GM04504 (cell line): ENCODE data around the gene OPCML.

Experiments used
- DNase-seq: peaks from one replicate; pipeline ENCODE4 v3.0.0-alpha.2; 2012; ENCODE audit warnings: low read depth

Gene OPCML

DNA sequence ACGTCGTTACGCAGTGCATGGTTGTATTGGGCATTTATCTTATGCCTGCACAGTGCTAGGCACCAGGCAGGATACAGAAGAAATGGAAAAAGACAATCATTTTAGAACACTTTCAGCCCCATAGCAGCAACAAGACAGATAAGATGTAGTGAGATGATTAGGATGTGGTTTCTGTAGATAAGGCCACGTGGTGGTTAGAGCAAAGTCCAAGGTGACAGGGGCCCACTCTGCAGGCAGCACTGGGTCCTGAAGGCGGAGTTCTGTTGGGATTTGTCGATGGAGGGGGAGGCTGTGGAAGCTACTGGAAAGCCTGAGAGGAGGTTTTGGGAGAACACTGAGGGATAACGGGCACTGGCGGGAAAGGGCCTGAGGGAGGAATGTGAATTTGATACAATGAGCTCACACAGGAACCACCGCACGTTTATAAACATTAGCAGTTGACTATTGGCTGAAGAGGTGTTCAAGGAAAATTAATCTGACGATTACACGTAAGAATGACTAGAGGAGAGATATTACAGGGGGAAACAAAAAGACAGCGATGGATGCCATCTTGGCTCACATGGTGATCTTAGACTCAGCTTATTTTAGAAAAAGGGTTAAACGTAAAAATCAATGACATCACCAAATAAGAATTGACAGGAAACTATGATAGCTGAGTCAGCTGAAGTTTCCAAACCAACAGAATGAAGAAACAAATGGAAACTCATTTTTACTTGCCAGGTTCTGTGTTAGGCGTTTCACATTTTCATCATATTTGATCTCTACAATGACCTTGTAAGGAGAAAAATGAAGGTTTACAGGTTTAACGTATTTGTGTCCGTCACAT lies 551.0 kb downstream of the OPCML start:
- no peak for DNase-seq

DNA sequence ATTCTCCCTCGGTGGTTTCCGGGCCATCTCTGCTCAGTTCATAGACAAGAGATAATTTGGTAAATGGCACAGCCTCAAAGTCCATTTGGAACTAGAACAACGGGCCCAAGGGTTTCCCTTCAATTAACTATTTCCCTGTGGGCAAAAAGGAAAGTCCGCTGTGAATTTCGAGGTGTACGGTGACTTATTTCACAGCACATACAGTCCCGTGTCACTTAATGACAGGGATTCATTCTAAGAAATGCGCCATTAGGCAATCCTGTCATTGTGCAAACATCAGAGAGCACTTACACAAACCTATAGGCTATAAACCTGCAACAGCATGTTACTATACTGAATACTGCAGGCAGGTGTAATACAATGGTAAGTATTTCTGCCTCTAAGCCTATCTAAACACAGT lies 551.6 kb downstream of the OPCML start:
- DNase-seq, result no peak

GRCh38 chr11:132977746-132978145 lies 554.6 kb downstream of the OPCML start:
- no peak for DNase-seq

- no peak for DNase-seq
Observed at GRCh38 chr11:132977241-132977640, 555.1 kb downstream of the OPCML start.

- DNase-seq, result no peak
Observed at GRCh38 chr11:132976115-132976514, 556.2 kb downstream of the OPCML start.

GRCh38 chr11:132973686-132974085 lies 558.6 kb downstream of the OPCML start:
- no peak for DNase-seq

DNA sequence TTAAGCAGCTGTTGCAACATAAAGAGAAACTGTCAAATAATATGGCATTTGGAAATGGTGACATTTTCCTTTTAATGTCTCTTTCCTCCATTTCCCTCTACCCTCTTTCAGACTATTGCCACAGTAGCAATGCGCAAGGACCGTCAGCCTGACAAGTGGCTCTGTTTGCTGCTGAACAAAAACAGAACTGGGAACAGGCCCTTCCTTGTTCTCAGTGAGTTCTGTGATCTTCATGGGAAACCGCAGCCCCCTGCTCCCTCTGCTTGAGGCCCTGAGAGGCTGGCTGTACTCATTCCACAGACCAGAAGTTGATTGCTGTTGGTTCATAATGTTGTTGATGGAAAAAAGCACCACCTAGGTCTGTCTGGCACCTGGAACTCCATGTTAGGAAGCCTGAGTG lies 559.7 kb downstream of the OPCML start:
- DNase-seq, result no peak

DNA sequence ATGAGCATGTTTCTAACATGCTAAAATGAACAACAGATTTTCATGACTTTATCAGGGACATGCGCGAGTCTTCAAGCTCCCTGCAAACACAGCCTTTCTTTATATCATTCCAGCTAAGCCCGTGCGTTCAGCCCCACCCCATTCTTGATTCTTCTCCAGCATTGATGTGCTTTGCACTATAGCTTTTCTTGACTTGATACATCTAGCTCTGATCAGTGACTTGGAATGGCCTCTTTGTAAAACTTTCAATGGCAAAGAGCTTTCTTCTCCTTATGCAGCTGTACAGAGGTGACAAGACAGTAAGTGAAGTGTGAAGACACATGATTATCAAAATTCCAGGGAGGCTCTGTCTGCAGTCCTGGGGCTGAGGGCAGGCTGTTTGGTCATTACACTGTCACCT lies 561.0 kb downstream of the OPCML start:
- no peak for DNase-seq

DNA sequence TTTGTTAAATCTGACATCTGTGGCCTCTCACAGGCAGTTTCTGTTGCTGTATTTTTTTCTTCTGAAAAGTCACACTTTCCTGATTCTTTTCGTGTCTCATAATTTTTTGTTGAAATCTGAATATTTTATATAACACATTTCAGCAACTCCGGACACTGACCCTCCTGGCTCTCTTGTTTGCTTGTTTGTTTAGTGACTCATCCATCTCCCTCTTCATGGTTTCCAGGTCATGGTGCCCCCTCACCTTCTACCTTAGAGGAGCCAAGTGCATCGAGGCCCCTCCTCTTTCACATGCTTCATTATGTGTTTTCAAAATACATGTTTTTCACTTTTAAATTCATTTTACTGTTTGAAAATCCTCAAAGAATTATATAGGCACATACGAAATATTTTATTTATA lies 562.4 kb downstream of the OPCML start:
- DNase-seq, result no peak

DNA sequence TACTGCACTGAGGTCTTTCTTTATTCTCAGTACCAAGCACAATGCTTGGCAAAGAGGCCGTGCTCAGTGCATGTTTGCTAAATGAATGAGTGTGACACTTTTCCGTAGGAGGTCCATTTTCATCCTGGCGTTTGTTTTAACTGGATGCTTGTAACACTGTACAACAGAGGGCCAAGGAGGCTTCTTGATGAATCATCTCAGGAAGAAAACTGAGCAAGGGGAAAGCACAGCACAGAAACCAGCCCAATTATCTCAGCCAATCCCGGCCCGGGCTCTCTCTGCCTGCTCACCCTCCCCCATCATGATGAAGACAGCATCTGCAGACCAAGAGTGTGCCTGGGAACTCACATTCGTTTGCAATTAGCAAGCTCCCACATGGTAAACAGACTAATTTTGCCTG lies 570.3 kb downstream of the OPCML start:
- peak; percentile 94 for DNase-seq

DNA sequence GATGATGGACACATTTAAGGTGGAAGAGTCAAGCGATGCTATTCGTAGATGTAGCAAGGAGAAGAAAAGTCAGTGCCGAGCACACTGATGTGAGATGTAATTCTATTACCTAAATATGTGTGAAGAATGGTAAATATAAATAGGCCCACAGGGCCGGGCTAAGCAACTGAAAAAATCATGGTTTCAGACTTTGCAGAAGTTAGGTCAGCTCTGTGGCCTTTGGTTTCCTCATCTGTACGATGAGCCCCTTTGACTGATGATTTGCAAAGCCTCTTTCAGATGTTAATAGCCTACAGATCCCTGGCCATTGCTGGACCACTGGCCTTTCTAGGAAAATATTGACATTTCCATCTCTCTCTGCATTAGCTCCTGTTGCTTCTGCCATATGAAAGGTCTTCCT lies 570.8 kb downstream of the OPCML start:
- DNase-seq, result no peak

GRCh38 chr11:132960273-132961078 lies 571.8 kb downstream of the OPCML start:
- no peak for DNase-seq

- no peak for DNase-seq
Observed at GRCh38 chr11:132959693-132960092, 572.6 kb downstream of the OPCML start.

- no peak for DNase-seq
Observed at GRCh38 chr11:132957881-132958280, 574.4 kb downstream of the OPCML start.

DNA sequence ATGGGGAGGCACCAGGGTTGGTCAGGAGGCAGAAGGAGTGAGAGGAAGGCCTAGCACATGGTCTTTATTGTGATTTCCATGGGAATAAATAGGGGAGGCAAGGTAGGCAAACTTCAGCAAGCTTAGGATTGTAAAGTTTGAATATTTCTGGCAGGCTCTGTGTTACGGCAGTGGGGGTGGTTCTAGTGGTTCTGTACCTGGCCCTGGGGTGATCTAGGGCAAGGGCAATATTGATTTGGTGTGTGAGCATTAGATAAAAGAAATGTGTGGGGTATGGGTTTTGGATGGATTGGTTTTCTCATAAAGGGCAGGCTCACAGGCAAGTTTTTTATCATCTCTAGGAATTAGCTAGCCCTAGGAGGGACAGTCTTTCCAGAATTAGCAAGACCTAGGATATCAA lies 584.0 kb downstream of the OPCML start:
- no peak for DNase-seq

GRCh38 chr11:132944569-132944944 lies 587.7 kb downstream of the OPCML start:
- no peak for DNase-seq

DNA sequence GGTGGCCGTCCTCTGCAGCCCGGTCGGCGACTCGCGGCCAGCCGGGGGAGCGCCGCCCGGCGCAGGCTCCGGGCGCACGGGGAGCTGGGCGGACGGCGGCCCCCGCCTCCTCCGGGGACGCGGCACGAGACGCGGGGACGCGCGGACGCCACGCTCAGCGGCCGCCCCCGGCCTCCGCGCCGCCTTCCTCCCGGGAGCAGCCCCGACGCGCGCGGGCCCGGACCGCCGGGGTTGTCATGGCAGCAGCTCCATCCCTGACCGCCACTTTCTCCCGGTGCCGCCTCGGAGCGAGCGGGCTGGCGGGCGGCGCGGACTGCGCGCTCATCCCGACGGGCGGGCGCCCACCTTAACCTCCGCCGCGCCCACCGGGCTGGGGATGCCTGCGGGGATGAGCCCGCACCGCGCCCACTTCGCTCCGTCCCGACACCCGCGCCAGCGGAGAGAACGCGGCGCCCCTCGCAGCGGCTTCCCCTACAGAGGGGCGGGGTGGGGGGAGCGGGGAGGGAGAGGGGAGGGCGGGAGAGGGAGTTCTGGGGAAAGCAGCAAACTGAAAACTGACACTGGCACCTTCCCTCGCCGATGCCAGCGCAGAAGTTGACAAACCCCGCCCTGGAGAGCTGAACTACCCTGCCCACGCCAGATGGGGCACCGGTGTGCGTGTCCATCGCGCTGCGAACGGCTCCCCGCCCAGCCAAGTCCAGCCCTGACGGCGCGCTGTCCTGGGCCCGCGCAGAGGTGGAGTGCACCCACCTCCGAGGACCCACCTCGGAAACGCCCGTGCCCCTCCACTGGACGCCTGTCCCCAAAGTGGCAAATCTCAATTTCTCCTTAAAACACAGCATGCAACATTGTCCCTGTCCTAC lies 588.4 kb downstream of the OPCML start:
- DNase-seq, result no peak

- no peak for DNase-seq
Observed at GRCh38 chr11:132943357-132943705, 589.0 kb downstream of the OPCML start.

DNA sequence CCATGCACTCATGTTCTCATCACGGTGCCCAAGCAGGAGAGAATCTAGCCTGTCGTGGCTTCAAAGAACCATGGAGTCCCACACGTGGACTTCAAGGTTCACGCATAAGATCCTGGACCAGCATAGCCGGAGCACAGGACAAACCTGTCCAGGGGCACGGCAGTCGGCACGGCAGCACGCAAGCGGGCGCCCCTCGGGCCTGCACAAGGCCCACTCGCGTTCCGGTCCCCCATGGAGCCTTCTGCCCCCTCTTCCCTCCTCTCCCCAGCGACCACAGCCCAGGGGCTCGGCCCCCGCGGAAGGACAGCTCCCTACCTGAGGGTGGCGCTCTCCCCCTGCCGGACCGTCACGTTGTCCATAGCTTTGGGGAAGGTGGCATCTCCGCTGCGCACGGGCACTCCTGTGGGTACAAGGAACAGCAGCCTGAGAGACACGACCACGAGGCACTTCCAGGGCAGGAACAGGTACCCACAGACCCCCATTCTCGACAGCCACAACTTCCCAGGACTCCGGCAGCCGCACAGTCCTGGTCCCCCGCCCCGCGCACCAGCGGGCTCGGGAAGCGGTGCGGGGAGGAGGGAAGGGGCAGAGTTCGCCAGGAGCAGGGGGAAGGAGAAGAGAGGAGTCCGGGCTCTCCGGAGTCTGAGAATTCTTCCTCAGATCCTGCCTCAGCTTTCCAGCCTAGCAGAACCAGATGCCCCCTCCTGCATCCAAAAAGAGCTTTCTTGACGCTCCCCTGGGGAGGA lies 589.5 kb downstream of the OPCML start:
- DNase-seq, result no peak

DNA sequence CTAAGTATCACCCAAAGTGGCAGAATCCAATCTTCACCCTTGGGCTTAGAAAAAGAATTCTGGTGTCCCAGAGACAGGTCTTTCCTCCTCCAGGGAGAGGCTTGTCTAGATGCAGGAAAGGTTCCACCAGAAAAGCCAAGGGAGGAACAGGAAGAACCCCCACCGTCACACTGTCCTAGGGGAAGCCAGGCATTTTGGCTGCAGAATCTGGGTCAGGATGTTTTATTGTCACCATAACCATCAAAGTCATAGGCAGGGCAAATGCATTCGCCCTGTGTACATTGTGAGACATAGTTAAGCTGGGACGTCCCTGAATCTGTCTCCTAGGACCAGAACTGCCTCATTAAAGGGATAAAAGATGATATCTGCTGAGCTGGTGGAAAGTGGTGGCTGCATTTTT lies 590.5 kb downstream of the OPCML start:
- no peak for DNase-seq

GRCh38 chr11:132941024-132941646 lies 591.2 kb downstream of the OPCML start:
- peak; percentile 10 for DNase-seq
